GM12865 (cell line): ENCODE data around the gene ANXA10.

Experiments used
- DNase-seq: peaks from one replicate; pipeline ENCODE4 v3.0.0; 2010; ENCODE audit warnings: low read depth
- H3K4me3 ChIP-seq: 2 replicates; pipeline ENCODE4 v1.5.1; 2011; ENCODE audit warnings: mild to moderate bottlenecking, low read depth, low read length, control low read depth
- CTCF ChIP-seq: IDR thresholded peaks from 2 replicates; pipeline ENCODE4 v1.5.1; 2011; ENCODE audit warnings: low read length, control low read depth, low read depth, inconsistent platforms; ENCODE audit not compliant: insufficient read depth; ENCODE audit errors: missing control alignments

Gene ANXA10

GRCh38 chr4:168095776-168096406 is 3.6 kb downstream of the ANXA10 start:
- no peak for TF ChIP-seq CTCF
- no peak for DNase-seq
- no peak overlapping the region for H3K4me3 ChIP-seq

- no peak overlapping the region for H3K4me3 ChIP-seq
- no peak for DNase-seq
- TF ChIP-seq CTCF = no peak
Measured at GRCh38 chr4:168096407-168096784, 4.1 kb downstream of the ANXA10 start.

- no peak for DNase-seq
- no peak for TF ChIP-seq CTCF
- no peak overlapping the region for H3K4me3 ChIP-seq
Measured at GRCh38 chr4:168097161-168097560, 4.8 kb downstream of the ANXA10 start.

GRCh38 chr4:168098248-168098717 is 5.9 kb downstream of the ANXA10 start:
- DNase-seq = no peak
- H3K4me3 ChIP-seq = no peak overlapping the region
- no peak for TF ChIP-seq CTCF

GRCh38 chr4:168099195-168099594 is 6.9 kb downstream of the ANXA10 start:
- no peak overlapping the region for H3K4me3 ChIP-seq
- no peak for TF ChIP-seq CTCF
- no peak for DNase-seq

- TF ChIP-seq CTCF = no peak
Measured at GRCh38 chr4:168101026-168101425, 8.7 kb downstream of the ANXA10 start.

DNA sequence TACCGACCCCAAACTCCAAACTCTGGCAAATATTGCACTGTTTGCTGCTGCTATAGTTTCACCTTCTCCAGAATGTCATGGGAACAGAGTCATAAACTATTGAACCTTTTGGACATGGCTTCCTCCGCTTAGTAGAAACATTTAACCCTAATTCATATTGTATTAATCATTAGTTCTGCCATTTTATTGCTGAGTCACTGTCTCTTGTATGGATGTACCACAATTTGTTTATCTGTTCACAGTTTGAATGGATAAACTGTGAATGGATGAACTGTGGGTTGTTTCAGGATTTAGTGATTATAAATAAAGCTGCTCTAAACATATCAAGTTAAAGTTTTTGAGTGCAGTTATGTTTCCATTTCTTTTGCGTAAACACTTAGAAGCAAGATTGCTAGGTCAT is 10.1 kb downstream of the ANXA10 start:
- DNase-seq = no peak
- H3K4me3 ChIP-seq = no peak overlapping the region
- no peak for TF ChIP-seq CTCF

More at GRCh38 chr4:168101026-168101425, 8.7 kb downstream of the ANXA10 start:
- no peak overlapping the region for H3K4me3 ChIP-seq
- no peak for DNase-seq
